Activated CD4-positive, alpha-beta T cell treated with anti-CD3 and anti-CD28 coated beads for 4 hours (primary cell): ENCODE measurements around the gene MMP13.
"Not testable (repeated sequence)": the region's sequence is repeated elsewhere in the genome, so short reads cannot be mapped to it uniquely, and the experiment has no call there.

Source experiments
- DNase-seq, 2 donors: peaks; one replicate each; pipeline ENCODE4 v3.0.0-alpha.2; 2020

Gene MMP13

DNA sequence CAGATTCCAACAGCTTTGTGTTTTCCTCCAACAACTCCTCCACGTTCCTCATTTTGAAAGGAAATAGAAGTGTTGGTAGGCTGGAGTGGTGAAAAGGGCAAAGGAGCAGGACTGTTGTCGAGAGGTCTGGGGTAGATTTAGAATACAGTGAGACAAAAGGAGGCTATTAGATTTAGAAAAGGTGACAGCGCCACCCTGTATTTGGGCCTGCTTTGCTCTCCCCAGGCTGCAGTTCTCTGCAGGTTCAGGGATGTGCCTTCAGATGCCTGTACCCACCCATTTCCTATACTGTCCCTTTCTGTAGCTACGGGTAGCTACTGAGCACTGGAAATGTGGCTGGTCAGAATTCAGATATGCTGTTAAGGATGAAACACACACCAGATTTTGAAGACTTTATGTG, 20.8 kb downstream of the MMP13 start:
- DNase-seq, result no peak

DNA sequence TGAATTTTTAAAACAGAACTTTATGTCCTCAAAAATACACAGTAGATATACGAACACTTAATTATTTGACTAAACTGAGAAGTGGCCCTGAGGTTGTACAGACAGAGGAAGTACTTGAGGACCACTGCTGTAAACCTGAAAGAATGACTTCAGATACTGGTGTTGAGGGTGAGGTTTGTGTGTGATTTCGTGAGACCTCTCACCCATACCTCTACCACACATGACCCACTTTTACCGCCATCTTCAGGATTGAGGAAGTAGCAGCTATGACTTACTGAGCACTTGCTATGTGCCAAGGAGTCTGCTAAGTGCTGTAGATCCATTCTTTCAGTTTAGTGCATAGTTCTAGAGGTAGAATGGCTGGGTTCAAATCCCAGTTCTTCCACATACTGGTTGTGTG, 21.9 kb downstream of the MMP13 start:
- no peak for DNase-seq

DNA sequence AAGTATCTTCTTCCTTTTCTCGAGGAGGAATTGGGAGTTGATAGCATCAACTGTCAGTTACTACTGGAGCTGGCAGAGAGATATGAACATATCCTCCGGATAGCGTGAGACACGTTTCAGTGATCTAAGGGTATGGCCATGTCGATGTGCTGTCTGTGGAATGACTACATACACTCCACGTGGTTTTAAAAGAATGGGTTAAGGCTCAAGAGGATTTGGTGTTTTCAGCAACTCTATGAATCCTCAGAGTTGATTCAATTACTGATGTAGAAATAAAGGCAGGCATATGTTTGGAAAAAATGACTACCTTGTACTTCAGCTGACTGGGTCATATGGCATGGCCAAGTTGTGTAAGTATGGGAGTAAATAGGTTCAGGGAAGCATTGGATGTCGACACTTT, 22.9 kb downstream of the MMP13 start:
- no peak for DNase-seq

DNA sequence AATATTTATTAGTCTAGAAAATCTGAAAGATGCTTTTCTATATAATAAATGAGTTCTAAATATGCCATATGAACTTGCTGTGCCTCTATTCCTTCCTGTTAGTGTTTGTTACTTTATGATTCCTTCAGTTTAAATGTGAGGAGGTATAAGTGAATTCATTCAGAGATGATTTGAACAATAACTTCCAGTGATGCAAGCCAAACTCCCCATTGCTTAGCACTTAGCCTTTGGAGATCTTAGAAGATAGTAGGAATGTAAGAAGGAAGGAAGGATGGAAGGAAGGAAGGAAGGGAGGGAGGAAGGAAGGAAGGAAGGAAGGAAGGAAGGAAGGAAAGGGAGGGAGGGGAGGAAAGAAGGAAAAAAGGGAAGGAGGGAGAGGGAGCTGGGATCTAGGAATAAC, 25.1 kb downstream of the MMP13 start:
- DNase-seq, result no peak

DNA sequence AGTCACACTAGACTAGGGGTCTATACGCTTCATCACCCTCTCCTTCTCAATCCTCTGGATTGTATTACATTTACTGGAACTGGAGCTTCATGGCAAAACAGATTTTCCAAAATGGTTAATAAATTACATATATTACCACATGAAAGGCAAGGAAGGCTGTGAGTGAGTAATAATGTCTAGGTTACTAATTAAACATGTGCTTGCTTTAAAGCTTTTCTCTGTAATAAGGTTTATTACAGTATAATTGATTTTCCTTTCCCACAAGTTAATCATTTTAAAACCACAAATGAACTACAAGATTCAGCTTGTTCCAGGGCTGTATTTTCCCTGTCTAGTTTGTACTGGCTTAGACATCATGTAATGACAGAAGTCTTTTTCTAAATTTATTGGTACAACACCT, 25.6 kb downstream of the MMP13 start:
- DNase-seq, result no peak

- no peak for DNase-seq
These were observed 26.4 kb downstream of the MMP13 start for GRCh38 chr11:102929166-102929565.

GRCh38 chr11:102928247-102928646, 27.3 kb downstream of the MMP13 start:
- no peak for DNase-seq

DNA sequence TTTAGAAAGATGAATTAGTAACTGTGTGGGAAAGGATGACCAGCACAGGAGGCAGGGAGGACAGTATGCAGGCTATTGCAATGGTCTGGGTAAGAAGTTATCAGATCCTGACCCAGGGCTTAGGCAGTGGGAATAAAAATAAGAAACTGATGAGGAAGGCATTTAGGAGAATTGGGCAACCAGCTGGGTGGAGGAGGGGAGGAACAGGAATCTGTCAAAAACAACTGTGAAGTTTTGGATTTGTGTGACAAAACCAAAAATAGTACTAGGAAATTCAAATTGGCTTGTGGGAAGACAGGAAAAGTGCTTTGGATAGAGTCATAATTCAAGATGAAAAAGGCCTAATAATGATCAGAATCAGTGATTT, 27.9 kb downstream of the MMP13 start:
- DNase-seq, result no peak

DNA sequence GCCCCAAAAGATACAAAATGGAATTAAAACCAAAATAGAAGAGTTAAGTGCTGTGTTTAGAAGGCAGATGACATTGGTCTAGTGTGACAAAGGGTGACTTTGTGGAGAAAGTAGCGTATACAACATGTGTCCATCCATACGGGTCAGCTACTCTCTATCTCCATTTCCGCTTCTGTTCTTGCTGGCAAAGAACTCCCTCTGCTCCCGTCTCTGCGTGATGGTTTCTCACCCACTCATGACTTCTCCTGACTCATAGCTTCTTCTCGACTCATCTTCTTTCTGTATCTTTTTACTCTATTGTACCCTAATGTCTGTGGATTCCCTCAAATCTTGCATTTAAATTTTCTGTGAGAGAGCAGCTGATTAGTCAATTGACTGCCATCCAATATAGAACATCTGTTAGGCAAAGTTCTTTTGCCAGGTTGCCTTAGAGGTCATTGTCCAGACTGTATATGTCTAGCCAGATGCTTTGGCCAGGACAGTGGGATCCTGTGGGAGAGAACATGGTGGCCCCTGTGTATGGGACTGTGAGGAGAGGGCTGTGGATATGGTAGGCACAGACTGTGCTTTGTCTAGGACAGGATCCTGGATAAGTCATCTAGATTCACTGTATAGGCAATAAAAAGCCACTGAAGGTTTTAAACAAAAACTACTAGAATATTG, 28.4 kb downstream of the MMP13 start:
- DNase-seq, result no peak

GRCh38 chr11:102926517-102926916, 29.0 kb downstream of the MMP13 start:
- no peak for DNase-seq

DNA sequence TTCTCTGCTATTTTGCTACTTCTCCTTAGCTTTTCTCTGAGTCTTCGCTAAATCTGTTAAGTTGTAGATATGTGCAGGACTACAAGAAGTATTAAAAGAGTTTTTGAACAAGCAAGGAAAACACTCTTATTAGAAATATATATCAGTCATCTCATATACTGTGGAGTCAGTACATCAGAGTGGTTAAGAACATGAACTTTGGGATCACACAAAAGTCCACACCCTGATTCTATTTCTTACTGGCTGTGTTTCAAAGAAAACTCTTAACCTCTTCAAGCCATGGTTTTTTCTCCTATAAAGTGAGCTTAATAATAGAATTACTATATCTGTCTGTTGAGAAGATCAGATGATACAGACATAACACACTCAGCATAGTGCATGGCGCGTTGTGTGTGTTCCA, 29.5 kb downstream of the MMP13 start:
- no peak for DNase-seq

GRCh38 chr11:102924851-102925380, 30.6 kb downstream of the MMP13 start:
- no peak for DNase-seq

DNA sequence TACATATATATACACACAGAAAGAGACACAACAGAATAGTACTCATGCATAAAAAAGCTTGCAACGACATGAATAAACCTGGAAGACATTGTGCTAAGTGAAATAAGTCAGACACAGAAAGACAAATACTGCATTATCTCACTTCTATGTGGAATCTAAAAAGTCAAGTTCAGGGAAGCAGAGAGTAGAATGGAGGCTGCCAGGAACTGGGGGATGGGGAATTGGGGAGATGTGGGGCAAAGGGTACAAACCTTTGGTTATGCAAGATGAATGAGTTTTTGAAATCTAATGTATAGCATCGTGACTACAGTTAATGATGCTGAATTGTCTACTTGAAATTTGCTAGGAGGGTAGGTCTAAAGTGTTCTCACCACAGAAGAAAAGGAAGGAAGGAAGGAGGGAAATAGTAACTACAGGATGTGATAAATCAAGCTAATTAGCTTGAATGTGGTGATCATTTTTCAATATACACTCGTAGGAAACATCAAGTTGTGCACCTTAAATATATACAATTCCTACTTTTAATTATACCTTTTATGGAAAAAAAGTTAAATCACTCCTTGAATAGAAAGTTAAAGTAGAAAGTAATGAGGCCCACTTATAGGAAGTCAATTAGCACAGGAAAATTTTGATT, 33.8 kb downstream of the MMP13 start:
- no peak for DNase-seq

DNA sequence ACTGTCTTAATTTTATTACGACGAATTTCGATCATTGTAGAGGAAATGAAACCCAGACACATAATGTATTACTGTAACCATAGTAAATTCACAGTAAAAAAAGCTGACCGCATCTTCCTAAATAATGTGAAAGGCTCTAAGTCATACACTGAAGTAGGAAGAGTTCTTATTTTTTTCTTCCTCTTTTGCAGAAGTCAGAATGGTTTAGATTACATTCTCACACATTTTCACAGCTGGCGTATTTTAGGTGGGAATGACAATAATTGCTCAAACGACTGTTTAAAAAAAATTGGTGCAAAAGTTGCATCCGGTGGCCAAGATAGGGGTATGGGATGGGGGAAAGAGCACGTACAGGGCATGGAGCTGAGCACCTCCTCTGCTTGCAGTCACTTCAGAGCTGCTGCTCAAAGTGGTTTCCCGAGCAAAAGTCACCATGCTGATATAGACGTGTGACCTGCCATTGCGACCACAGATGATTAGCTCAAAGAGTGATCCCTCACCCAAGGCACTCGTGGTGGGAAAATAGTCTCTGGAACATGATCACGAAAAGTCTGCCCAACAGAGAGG, 35.3 kb downstream of the MMP13 start:
- DNase-seq, result no peak

DNA sequence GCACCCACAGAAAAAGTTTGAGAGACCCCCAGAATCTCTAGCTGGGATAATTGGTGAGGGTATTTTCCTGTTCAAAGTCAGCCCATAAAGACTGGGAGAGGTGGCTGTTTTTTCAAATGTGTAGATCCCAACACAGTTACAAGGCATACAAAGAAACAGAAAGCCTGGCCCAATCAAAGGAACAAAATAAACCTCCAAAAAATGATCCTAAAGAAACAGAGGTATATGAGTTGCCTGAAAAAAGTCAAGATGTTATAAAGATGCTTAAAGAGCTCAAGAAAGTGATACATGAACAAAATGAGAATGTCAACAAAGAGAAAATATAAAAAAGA, 40.5 kb downstream of the MMP13 start:
- no peak for DNase-seq

- DNase-seq, result no peak
These were observed 41.1 kb downstream of the MMP13 start for GRCh38 chr11:102914238-102915043.

DNA sequence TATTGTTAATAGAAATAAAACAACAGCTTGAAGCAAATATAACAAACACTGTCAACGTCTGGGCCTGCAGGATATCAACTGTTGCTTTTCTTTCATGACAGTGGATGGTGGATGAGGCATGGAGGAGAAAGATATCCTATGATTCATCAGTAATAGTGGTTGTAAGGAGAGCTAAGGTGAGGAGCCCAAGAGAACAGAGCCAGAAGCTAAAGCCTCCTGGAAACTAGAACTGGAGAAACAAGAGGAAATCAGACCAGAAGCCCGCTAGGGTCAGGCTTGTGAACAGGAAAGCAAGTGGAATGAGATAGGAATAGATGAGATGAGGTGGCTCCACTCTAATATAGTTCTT, 43.1 kb downstream of the MMP13 start:
- DNase-seq, result no peak

DNA sequence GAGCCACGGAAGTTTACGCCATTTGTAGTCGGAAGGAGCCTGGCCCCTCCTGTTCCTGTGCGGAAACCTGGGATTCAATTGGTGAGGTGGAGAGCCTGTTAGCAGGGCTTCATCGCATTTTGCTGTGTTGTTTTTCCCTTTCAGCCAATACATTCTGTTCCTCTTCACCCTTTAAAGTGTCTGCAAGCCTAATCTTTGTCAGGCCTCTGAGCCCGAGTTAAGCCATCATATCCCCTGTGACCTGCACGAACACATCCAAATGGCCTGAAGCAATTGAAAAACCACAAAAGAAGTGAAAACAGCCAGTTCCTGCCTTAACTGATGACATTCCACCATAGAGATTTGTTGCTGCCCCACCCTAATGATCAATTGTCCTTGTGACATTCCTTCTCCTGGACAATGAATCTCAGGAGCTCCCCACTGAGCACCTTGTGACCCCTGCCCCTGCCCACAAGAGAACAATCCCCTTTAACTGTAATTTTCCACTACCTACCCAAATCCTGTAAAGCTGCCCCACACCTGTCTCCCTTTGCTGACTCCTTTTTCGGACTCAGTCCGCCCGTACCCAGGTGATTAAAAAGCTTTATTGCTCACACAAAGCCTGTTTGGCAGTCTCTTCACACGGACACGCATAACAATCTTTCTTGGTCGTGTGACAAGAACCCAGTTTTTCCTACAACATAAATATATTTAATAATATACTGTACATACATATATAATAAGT, 43.6 kb downstream of the MMP13 start:
- DNase-seq, result no peak

- not testable (repeated sequence) for DNase-seq
These were observed 49.7 kb downstream of the MMP13 start for GRCh38 chr11:102905848-102906247.

DNA sequence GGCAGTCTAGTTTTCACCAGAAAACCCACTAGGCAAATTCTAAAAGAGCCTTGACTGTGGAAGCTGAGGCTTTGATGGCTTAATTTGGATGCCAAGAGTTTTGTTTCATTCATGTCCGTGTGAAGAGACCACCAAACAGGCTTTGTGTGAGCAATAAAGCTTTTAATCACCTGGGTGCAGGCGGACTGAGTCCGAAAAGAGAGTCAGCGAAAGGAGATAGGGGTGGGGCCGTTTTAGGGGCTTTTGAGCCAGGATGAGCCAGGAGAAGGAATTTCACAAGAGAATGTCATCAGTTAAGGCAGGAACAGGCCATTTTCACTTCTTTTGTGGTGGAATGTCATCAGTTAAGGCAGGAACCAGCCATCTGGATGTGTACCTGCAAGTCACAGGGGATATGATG, 51.6 kb downstream of the MMP13 start:
- not testable (repeated sequence) for DNase-seq

GRCh38 chr11:102900346-102900745, 55.2 kb downstream of the MMP13 start:
- no peak for DNase-seq
